HG02763 (cell line): ENCODE measurements around the gene ZNF385D.

Experiments
- ATAC-seq: cut with Tn5 transposase; IDR thresholded peaks from one replicate; pipeline ENCODE4 v1.9.1; 2021; ENCODE audit warnings: mild to moderate bottlenecking, moderate library complexity; ENCODE audit not compliant: unreplicated experiment

The ZNF385D gene

DNA sequence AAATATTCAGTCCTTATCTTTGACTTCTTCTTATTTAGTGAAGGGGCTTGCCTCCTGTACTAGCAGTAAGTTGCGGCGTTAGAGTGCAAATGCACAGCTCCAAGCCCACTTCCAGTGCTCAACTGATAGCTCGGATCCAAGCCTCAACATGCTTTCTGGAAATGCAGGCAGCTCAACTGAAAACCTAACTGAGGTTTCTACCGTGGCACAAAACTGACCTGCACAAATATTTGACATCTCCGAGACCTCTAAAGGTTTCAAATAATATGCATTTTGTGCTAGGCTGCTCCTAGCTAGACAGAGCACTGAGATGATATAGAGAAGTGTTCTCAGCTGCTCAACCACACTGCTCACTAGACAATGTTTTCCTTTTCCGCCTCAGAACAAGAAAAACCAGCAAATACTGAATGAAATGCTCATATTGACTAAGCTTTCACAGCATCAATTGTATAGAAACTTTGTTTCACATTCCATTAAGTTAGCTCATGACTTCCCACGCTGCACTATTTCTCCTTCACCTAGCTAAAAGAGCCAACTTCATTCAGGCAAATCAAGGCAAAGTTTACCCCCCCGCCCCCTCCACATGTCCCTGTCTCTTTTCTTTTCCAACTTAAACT is 822 bp downstream of the ZNF385D start:
- ATAC-seq: no peak

DNA sequence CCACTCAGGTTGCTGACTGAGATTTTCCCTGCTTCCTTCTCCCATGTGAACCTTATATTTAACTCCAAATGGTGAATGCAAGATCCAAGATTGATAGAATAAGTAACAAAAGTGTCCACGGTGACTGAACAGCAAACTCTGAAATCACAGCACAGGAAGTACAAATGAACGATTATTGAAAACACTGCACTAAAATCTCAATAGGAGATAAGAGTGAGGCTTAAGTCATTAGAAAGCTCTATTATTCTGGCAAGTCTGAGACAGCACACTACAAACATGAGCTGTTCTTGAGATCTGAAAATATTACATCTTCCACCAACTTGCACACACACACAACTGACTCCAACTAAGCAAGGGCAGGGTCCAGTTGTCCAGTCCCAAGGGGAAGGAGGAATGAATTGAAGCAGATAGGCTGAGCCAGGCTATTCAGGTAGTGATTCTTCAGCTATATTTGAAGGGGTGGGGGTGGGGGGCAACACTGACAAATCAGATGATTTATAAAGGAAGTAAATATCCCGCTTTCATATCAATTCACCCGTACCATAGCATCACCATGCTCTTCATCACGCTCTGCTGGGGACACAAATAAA is 2.9 kb downstream of the ZNF385D start:
- ATAC-seq: no peak

DNA sequence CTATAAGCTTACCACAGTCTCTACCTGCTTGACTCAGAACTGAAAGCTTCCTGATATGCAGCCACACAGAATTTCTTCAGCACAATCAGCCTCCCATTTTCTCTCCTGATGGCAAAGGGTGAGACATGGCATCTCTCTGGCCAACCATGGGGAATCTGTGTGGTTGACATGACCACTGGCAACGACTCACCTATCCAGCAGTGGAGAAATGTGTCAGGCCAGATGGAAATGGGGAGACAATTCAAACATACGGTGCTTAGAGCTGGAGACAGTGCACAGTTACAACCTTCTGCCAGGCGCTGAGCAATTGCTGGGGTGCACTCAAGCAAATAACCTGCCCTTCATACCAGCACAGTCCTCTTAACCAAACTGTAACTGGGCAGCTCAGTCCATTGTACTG is 3.6 kb downstream of the ZNF385D start:
- ATAC-seq: no peak

DNA sequence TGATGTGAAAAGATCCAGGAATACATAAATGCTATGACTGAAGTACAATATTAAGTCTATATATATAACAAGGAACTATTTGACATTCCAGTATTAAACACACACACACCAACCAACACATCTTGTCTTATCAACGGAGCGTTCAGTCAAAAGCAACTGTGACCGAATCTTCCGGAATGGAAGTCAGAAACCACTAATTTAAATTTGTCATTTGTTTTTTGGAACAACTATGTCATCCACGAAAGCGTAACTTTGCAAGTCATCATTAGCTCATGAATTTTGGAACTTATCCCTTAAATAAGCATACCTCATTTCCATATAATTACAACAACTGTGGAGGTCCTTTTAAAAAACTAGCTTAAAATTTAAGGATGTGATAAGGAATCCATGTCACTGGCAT is 5.0 kb downstream of the ZNF385D start:
- ATAC-seq: no peak

DNA sequence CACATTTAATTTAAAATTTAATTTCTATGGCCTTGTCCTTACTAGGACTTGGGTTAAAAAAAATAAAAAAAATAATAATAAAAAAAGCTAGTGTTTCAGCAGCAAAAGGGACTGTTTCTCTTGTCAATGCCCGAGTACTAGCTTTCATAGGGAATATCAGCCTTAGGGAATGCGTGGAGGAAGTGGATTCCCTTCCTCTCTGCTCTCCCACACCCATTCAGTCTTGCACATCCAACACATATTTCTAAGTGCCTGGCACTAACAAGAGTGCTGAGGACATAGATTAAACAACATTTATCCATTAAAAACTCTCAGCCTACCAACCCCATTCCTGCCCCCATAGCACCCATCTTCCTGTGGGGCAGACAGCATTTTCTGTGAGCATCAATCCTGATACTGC is 6.2 kb downstream of the ZNF385D start:
- ATAC-seq: no peak

DNA sequence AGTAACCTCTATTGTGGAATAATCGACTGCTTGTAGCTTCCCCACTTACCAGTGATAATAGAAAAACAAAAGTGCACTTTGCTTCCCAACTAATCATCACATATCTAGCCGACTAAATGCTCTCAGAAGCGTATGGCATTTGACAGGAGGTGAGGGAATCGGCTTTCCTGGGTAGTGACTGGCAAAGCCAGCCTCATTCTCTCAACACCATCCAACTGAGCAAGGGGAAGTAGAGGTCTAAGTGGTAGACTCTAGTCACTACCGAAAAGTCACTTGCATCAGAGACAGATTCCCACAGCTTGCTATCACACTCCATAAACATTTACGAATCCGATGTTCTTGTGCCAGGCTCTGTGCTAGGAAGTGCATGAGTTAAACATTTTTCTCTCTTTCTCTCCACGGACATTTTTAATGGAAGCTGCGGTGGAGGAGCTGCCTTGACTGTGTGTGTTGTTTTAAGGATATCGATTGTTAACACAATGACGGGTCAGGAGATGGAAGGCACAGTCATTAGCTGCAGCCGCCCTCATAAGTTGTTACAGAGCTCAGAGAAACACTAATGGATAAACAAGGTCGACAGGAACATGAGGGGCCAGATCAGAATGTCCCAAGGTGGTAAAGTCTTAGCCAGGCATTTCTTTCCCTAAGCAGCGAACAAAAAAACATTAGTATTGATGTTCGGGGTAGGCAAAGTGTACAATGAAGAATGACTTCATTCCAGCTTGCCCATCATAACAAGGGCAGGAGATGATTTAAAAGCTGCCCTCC is 11.9 kb downstream of the ZNF385D start:
- ATAC-seq: no peak

DNA sequence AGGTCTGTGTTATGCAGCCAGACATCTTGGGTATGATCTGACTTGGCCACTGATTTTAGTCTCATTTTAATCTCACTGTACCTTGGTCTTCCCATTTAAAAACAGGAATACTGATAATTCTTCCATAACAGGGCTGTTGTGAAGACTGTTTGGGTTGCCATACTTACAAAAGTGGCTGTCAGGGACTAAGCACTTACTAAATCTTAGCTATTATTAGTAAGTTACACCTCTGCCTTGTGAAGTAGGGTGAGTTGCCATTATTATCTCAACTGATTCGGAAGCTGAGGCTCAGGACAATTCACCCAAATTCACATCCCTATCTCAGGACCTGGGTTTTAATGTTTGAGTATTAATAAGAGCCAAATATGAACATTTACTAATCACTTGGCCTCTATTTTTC is 12.7 kb downstream of the ZNF385D start:
- no peak for ATAC-seq

DNA sequence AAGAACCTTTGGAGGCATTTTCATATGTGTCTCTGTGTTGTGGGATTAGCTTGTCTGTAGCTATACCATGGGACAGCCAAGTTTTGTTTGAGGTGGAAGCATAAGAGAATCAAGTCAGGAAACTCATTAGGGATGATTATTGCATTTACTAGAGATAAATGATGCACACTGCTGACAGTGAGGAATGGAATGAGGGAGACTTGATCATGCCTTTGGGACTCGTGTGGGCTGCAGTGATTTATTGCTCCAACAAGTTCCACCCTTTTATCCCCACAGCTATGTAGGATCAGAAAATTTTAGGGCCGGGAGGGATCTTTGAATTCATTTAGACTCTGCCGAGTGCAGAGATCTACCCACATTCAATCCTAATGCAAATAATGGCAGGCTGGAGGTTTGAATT is 16.3 kb downstream of the ZNF385D start:
- no peak for ATAC-seq

DNA sequence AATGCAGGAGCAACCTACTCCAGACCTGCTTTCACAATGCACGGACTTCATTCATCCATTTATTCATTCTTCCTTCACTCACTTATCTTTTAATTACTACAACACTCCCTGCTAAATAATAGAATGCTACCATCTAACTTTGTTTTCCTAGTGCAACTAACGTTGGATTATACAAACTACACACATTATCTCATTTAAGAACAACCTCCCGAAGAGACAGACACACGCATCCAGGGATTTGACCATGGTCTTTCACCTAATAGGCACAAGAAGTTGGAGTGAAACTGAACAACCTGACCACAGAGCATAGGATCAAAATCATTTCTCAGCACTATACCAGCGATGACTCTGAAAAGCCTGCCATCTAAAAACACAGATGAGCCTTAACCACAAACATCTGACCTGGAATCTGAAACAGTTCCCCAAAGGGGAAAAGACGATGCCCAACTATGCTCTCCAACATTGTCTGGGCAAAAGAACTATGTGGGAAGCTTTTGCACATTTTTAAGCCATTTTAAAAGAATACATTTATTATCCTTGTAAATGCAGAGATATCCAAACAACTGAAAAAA is 21.0 kb downstream of the ZNF385D start:
- no peak for ATAC-seq

DNA sequence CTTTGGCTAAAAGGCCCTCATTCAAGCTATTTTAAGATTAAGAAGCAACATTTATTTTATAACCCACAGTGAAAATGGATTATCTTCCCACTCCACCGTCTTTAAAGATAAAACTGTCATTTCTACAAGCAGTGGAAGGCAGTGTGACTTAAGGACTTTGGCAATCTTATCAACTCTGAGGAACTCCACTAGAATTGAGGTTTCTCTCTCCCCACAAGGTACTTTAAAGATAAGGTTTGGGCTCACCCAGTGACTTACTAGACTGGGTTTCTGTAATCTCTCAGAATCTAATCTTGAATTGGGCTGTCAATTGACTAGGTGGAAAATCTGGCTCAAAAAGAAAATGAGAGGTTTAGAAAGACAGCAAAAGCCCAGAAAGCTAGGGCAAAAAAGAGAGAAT is 21.7 kb downstream of the ZNF385D start:
- ATAC-seq: no peak

DNA sequence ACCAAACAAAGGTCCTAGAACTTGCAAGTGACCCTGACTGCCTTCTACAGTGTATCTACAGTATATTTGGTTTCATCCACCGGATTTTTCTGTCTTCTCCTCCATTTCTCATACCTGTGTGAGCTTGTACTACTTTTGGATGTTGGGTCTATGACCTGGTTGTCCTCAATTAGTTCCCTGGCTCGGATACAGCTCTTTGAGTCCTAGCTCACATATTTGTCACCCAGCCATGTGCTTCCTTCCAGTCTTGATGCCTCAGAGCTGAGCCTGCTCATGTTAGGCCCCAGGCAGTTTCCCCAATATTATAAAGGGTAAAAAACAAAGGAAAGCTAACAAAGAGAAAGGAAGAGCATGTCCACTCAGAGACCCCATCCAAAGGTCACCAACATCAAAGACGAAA is 28.2 kb downstream of the ZNF385D start:
- no peak for ATAC-seq

DNA sequence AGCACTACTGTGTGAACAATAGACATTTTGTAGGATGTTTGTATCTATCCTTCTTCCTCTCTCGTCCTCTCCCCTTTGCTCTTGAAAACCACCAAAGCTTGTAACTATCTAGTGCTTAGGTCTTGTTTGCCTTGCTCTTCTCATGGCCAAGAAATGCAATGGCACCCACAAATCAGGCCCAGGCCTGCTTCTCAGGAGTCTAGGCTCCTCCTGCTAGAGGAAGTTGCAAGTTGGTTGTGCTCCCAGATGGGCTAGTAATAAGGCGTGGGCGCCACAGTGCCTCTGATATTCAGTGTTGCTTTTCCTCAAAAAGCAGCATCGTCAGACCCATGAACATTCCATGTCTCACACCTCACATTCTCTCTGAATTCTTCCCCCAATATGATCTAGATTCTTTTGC is 28.7 kb downstream of the ZNF385D start:
- no peak for ATAC-seq

DNA sequence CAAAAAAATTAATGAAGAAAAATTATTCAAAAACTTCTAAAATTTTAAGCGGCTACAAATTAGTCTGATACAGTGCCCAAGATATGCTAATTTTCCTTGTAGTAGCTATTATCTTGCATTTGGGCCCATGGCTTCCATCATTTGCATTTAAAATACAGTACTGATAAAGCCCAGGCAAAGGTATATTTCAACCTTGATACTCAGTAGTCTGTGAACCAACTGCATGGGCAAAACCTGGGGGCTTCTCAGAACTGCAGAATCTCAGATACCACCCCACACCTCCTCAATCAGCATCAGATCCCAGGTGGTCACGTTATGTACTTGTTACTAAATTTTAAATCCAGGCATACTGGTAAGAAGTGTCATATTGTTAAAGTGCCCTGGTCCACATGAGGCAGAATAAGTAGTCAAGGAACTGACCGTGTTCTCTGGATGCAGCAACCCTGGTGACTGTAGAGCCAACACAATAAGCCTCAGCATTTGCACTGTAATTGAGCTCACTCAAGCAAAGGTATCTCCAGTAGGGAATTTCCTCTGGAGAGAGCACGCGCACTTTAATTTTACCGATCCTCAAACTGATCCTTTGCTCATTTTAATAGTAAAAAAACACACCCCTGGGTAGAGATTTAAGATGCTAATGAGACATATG is 31.9 kb downstream of the ZNF385D start:
- no peak for ATAC-seq

DNA sequence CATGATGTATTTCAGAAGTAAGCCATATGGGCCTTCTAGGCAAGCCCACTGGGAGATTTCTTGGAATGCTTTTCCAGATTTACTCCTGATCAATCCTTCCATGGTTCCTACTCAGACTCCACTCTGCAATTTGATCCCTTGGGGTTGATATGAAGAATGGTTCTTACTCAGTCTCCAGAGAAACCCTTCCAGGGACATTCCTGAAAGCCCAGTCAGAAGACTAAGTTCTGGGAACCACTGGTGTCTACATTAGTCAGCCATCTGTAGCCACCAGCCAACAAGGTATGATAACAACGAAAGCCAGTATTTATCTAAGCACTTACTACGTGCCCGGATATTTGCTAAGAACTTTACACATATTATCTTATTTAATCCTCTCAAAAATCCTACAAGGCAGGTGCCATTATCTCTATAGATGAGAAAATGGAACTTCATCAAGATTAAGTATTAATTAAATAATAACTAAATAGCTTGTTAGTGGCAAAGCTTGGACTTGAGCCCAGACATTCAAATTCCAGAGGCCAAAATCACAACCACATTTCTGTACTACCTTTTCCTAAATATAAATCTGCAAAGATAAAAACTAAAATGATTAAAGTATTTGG is 32.7 kb downstream of the ZNF385D start:
- ATAC-seq: no peak

DNA sequence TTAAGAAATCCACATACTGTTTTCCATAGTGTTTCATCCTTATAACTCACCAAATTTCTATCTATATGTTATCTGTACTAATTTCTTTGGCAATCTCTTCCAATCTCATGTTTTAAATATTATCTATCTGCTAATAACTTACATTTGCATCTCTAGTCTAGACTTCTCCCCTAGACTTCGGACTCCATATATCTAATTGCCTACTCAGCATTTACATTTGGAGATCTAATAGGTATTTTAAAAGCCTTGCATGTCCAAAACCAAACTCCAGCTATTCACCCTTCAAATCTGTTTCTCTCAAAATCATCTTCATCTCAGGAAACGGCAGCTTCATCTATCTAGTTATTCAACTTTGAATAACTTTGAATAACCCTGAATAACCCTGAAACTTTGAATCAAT is 35.3 kb downstream of the ZNF385D start:
- no peak for ATAC-seq

DNA sequence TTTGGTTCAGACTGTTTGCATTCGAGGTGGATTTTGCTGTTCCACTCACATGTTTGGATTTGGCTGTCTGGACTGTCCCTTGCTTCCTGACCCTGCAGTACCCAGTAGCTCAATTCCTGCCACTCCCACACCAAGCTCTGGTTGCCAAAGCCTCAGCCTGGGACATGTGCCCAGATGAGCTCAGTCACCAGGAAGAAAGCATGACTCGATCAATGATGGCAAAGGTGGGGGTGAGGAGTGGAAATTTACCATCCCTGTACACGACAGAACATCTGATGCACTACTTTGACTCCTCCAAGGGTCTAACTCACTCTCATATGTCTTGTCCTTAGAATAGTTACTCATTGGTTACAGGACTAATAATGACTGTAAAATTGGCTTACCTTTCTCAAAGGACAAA is 45.2 kb downstream of the ZNF385D start:
- ATAC-seq: no peak

DNA sequence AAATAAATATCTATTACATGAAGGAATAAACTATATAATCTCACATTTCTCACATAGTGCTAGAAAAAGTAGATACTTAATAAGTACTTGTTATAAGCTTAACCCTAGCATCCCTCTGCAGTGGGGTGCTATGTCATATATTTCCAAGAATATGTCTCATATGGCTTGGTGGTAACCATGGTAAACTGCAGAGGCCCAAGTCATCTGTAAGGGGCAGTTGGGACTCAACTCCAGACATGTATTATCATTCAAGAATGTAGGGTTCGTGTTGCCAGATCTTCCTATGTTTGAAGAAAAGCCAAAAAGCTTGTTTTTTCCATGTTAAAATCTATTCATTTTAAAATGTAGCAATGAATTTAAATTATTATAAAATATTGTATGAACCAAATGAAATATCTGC is 46.2 kb downstream of the ZNF385D start:
- ATAC-seq: no peak

DNA sequence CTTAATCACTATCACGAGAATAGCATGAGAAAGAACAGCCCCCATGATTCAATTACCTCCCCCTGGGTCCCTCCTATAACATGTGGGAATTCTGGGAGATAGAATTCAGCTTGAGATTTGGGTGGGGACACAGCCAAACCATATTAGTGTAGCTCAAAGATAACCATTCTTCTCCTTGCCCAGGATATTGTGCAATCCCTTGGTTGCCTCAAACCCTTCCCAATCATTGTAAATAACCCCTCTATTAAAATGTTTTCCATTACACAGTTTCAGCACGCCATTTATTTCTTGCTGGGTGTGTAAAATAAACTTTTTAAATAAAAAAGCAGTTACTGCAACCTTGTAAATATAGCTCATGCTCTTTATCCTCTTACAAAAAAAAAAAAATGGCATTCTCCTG is 47.7 kb downstream of the ZNF385D start:
- ATAC-seq: no peak

DNA sequence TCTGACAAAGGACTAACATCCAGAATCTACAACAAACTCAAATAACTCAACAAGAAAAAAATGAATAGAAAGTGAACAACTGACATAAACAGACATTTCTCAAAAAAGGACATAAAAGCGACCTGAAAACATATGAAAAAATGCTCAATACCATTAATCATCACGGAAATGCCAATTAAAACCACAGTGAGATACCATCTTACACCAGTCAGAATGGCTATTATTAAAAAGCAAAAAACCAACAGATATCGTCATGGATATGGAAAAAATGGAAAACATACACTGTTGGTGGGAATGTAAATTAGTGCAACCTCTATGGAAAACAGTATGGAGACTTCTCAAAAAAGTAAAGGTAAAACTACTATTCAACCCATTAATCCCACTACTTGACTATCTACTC is 53.3 kb downstream of the ZNF385D start:
- ATAC-seq: no peak

DNA sequence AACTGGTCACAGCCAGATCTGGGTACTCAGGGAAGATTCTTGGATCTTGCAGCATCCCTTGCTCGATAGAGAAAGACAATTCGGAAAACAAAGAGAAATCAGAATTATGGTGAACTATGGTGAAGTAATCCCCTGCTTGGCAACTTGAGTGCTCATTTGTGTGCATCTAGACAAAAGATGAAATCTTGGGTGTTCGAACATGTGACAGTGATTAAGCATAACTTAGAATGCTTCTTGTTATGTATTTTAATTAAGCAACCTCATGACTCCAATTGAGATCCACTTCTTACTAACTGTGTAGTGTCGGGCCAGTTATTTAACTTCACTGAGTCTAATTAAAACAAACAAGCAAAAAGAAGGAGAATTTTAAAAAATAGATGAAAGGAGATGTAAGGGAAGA is 56.5 kb downstream of the ZNF385D start:
- ATAC-seq: no peak

DNA sequence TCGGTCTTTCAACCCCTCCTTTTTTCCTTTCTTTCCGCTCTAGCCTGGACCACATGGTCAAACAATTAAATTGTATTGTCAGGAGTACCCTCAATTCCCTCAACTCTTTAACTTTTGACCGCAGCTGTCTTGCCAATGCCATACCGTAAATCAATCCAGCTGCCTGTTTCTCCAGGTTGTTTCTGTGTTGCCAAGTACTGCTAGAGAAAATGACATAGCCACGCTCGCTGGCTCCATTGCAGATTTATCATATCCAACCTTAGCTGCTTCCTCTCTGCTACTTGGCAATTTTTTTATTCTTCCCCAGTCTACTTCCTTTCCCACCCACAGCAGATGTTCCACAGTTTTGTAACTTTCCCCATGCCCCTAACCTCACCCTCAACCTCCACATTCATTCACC is 60.0 kb downstream of the ZNF385D start:
- ATAC-seq: no peak
